ENCODE data around the gene SYTL4.

Gene SYTL4

DNA sequence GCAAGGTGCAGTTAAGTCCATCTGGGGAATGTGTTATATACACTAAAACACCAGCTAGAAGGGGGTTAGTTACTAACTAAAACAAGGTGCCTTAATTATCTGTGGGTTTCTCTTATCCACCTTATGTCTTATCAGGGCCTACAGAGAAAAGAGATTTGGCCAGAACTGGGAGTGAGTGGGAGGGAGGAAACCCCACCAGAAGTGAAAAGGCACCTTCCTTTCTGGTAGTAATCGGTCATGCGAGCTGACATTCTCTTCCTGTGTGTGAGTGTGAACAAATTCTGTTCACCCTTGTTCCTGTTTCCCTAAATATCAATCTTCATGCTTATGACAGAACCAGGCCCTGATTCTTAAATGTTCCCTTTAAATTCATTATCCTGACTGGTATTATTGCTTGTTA lies 44.4 kb downstream of the SYTL4 start:
- DNase-seq: no peak

DNA sequence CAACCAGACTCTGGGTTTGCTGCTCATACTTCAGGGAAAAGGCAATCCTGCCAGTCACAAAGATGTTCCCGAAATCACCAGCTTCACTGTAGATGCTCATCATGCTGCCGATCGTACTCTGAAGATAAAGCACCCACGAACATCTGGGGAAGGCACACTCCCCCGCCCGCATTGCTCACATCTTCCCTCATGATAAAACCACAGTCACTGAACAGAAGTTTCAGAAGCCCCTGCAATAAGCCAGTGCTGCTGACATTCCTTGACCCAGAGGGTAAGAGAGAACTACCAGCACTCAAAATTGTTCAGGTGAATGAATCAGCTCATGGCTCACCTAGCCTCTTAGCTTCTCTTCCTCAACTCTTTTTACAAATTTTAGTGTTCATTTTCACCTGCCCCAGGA lies 44.8 kb downstream of the SYTL4 start:
- DNase-seq: no peak

DNA sequence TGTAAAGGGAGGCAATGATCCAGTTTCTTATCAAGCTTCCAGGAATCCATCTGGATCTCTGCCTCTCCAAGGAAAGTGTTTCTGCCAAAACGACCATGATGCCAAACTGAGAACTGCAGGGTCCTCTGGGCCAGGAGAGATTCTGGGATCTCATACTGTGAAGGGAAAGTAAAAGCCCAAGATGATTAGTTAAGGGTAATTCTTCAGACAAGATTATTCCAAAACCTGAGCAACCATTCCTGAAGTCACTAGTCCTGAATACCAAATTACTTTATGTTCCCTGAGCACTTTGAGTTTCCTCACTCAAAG lies 46.0 kb downstream of the SYTL4 start:
- DNase-seq: no peak

DNA sequence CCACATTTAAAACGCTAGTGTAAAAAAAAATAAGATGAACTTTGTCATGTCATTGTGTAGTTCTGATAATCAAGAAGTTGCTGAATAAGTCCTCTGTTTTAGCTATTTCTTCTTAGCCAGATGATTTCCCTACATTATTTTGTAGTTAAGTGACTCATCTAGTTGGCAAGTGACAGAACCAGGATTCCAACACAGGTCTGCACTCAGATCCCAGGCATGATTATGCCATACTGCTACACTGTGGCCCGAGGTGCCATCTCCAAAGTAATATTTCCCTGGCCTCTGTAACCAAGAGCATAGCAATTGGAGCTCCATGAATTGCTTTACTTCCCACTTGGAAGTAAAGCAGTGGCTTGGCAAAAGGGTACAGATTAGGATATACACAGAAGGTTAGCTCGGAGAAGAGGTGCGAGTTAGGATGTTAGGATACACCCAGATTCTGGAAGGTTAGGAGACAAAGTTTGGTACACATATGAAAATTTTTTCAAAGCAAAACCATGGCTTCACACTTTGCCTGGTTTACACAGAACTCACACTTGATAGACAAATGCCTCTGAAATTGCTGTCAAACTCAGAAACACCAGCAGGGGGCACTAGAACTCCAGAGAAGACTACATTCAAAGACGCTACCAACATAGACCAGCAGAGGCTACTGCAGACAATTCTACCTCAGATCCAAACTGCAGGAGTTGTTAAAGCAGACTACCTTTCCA lies 46.5 kb downstream of the SYTL4 start:
- DNase-seq: peak; percentile 69

DNA sequence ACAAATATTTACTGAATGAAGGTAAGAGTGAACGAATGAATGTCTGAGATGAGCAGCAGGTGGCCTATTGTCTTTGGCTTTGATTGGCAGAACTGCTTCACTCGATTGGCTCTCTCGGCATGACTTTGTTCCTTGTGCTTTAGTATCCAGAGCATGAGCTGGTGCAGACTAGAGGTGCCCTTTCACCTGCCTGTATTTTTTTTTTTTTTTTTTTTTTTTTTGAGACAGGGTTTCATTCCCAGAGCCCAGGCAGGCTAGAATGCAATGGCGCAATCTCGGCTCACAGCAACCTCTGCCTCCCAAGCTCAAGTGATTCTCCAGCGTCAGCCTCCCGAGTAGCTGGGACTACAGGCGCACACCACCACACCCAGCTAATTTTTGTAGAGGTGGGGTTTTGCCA lies 49.0 kb downstream of the SYTL4 start:
- no peak for DNase-seq

DNA sequence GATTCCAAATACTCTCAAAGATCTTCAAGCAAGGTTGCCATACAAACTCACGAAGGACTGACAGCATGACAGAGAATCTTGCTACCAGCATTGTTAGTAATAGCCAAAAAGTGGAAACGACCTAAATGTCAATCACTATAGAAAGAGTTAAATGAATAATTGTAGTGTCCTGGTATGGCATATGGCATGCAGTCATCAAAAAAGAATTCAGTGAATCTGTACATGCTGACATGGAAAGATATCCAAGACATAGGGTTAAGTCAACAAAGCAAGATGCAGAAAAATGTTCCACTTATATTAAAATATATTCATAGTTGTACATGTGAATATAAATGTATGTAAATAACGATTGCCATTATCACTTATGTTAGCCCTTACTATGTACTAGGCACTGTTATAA lies 50.3 kb downstream of the SYTL4 start:
- no peak for DNase-seq

DNA sequence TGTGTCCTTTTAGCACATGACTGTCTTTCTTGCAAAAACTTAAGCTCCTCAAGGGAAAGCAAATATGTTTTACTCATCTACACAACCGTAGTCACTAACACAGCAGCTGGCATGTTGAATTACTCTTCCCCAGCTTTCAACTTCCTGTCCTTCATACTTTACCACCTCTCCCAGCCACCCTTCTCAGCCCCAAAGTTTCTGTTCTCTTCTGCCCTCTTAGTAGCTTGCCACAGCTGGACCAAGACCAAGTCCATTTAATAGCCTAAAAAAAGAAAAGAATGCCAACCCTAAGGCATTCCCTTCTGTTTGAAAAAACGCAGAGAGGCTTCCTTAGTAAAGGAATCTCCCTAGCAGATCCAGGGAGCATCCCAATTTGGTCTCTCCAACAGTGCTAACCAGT lies 51.2 kb downstream of the SYTL4 start:
- no peak for DNase-seq

DNA sequence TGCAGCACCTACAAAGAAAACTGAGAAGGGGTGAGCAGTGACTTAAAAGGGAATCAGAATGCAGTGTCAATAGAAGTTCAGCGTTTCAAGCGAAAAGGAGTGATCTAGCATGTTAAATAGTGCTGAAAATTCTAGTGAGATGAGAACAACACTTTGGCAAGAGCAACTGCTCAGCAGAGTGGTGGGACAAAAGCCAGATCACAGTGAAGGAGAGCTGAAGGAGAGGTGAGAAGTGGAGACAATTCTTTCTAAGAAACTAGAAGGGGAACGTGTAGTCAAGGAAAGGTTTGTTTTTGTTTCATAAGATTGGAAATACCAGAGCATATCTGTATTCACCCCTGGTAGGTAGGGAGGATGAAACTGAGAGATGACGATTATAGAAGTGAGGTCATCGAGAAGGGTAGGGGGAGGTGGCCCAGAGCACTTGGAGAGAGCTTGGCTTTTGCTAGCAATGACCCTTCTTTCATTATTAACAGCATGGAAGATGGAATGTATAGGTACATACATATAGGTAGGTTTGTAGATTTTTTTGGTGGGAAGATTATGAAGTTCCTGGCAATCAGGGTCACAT lies 54.2 kb downstream of the SYTL4 start:
- DNase-seq: no peak

DNA sequence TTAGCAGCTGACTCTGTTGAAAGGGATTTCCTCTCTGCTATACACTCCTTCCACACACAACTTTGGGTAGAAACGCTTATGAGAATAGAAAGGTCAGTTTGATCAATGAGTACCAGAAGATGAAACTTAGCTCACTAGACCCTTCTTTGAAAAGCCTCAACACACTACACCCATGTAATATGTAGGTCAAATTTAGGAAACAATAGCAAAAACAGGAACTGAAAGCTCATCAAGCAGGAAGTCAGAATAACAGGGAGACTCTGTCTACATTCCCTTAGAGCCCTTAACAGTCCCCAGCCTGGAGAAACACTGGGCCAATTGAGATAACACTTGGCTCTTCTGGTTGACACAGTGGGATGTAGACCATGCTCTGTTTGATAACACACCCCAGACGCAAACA lies 57.2 kb downstream of the SYTL4 start:
- no peak for DNase-seq

DNA sequence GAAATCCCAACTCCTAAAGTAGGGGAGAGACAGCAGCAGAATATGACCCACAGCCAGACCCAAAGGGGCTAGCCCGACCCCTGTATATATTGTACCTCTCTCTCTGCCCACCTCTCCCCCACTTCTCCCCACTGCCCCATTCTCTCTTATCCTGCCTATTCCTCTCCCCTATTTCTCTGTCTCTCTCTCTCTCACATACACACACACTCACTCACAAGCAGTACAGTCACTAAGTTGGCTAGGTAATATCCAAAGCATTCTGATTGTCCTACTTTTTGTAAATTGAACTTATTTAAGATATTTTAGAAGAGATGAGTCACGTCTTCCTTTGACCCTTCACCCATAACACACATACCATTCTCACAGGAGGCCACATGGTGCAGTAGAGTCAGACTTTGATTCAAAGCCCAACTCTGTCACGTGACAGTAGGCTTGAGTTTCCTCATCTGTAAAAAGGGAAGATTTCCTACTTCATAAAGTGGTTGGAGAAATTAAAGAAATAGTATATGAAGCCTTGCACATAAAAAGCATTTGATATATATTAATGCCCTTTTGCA lies 58.4 kb downstream of the SYTL4 start:
- no peak for DNase-seq

DNA sequence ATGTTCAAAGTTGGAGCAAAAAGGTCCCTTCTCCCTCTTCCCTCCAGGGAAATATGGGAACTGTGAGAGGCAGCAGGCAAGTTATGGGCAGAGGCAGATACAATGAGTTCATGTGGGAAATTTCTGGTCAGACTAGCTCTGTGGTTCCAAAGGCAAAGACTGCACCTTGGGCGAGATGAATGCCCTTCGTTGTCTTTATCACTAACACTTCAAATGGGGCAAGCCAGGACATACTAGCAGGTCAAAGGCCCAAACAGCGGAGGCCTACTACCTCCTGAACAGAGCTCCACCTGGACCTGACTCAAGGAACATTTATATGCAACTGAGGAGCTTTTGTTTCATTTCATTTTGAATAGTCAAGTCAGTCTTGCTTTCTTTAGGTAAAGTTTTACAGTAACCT lies 59.0 kb downstream of the SYTL4 start:
- DNase-seq: no peak

DNA sequence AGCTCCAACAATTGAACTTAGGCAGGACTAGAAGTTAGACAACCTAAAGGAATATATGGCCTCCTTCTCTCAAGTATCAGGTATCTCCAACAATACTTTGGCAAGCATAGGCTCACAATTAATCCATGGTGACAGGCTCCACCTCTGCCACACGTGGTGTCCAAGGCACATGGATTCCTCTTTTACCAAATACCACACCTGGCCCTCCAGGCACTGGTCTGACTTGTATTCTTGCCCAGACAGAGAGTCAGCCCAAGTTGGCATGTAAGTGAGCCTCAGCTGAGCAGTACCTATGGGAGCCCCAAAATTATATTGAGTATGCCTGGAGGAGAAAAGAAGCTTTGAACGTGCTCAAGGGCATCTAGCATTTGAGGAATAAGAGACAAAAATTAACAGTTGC lies 68.3 kb downstream of the SYTL4 start:
- no peak for DNase-seq

DNA sequence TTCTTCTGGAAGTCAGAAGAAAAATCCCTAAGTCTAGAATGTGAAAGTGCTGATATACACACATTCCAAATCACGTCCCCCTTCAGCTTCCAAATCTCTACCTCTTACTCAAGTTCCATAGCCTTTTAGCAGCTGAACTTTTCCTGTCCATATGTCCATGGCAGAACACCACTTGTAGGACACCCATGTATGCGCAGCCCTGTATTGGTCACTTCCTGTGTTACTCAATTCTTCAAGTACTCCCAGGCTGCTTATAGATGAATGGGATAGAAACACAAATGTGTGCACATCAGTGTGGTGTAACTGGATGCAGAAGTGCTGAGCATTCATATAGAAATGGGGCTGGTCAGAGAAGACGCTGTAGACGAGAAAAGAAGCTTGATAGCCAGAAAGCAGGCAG lies 69.1 kb downstream of the SYTL4 start:
- no peak for DNase-seq

DNA sequence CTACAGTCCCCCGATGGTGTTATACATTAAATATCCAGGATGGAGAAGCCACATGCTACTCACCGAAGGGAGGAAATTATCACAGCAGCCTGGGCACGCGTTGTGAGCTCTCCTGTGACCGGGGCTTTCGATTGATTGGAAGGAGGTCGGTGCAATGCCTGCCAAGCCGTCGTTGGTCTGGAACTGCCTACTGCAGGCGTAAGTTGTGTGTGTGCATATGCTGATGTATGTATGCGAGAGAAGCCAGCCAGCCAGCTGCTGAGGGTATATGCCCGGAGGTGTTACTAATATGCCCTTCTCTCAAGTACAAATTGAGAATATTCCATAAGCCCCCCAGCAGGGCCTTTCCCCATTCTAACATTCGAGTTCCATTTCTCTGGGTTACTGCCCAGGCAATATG lies 69.8 kb downstream of the SYTL4 start:
- DNase-seq: no peak

DNA sequence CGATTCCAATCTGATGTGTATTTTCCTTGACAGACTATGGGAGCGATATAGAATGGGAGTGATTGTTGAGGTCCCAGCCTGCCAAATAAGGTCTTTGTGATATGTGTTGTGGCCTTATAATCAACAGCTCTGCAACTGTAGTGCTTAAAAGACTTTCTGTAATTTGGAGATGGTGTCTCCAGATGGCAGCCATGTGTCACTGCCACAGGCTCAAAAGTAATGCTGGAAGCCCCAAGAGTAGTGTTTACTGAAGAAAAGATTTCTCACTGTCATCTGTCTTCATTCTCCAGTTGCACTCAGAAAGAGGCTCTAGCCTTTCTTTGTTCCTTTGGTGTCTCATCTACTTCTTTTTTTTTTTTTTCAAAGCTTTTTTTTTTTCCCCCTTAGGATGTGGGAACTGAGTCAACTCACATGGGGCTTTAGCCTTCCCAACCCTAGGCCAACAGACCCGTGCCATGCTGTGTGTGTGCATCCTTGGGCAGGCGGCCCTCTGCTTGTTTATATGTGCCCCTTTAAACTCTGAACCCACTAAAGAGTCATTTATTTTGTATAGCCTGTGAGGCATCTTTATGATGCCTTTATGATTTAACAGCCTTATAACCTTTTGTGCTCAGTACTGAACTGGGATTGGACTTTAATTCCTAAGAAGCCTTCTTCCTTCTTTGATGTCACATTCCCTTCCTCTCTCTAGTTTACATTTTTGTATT lies 72.3 kb downstream of the SYTL4 start:
- DNase-seq: no peak

DNA sequence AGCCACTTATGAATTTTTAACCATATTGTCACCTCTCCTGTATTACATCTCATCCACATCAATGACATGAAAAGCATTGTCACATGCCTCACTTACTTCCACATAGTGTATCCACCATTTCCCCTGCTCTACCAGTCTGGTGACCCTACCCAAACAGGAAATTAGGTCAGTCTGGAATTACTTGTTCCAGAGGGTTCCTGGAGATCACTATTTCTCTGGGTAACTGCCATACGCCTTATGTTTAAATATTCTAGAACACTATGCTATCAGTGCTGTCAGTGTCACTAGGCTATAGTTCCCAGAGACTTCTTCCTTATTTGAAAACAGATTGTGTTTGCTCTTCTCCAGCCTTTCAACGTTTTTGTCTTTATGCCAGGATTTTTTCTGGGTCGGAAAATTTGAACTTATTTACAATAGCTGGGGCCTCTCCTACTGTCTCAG lies 73.0 kb downstream of the SYTL4 start:
- DNase-seq: no peak

DNA sequence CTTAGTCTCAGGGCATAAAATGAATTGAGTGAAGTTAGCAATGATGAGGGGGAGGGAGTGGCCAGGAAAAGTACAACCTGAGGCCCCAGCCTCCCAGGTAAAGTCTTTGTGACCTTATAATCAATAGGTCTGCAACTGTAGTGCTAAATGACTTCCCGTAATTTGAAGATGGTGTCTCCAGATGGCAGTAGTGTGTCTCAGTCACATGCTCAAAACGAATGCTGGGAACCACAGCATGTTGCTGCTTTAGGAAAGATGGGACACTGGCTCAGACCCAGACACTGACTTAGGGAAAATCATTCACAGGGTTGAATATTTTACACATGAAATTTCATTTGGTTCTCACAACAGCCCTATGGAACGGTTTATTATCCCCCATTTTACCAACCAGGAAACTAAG lies 77.7 kb downstream of the SYTL4 start:
- no peak for DNase-seq

DNA sequence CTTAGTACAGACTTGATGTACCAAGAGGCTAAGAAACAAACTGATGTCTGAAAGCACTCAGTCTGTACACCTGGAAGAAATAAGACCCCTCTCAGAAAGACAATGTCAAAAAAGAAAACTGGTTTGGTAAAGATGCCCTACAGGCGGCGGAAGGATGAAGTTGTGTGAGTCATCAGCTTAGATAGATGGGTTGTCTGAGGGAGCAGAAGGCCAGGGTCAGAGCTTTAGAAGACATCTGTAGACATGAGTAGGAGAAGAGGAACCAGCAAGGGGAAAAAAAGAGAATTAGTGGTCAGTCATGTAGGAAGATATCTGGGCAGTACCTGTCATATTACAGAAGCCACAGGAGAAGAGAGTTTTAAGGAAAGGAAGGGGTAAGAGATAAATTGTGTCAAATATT lies 79.7 kb downstream of the SYTL4 start:
- no peak for DNase-seq

DNA sequence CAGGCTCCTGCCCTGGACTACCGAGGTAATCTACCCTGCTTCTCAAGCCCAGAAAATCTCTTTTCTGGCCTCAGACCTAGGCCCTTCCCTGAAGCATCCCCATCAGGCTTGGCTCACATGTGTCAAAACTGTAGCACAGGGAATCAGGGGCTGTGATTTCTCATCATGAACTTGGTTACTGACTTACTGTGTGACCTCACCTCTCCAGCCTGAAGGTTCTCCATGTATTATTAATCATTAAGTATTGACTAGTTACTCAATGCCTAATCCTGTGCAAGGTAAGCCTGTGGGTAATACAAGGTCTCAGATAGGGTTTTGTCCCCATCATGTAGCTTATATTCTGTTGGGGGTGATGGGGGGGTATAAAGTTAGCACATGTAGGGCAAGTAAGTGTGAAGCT lies 81.1 kb downstream of the SYTL4 start:
- DNase-seq: no peak

DNA sequence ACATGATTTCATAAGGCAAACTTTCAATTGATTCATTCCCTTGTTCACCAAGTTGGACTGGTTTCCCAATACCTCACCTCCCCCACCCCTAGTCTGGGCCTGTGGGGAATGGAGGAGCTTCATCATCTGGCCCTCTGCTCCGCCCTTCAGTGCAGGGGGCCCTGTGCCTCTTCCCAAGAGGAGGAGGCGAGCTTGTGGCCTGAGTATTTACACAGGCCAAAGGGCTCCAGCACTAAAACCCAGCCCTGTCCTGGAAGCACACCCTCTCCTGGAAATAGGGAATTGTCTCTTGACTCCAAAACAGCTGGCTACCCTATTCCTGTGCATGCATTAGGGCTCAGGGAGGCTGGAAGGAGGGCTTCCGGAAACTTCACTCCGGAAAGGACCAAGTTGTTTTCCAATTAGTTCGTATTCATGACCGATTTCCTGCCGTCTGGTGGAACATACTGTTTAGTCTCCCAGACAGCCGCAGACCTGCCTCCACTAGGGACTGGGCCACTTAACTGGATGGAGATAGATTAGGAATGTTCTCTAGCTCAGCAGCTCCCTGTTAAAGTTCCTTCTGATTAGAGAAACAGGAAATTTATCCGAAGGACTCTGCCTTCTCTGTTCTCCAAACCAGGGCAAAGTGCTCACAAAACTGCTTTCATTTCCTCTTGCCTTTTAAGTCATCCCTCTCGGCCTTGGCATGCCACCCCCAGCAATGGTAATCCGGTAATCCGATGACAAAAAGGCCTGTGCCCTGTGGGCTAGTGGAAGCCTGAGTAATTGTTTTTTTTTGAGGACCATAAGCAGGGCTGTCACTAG lies 82.2 kb downstream of the SYTL4 start:
- DNase-seq: no peak

DNA sequence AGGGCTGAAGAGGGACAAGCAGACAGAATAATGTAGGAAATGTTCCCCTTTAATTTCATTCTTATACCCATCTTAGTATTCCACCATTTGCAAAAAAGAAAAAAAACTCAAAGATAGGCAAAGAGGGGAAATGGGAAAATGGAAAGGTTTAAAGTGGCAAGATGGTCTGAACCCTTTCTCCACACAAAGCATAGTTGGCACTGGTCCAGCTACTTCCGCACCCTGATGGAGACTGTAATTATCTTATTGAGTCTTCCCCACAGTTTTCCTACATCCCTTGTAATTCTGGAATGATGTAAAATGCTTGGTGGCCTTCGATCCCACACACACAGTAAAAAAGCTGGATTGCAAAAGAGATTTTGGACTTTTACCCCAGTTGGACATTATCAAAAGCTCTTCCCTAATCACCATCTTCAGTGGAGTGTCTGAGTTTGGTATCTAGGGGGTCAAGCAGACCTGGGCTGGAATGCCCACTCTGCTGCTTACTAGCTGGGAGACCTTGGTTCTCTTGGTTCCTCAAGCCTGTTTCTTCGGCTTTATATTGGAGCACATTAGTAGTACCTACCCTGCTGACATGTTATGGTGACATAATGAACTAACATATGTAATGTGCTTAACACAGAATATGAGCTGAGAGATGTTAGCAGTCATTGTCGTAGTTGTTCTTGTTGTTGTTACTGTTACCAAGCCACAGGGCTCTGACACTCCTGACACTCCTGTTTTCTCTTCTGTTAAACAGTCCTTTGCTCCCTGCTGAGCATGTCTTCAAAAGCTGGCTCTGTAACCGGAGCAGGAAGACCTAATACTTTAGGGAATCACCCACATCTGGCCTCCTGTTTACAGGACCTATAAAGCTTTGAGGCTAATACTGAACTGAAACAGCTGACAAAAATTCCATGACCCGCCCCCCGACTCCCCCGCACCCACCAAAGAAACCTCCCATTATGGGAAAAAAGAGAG lies 83.2 kb downstream of the SYTL4 start:
- DNase-seq: no peak

DNA sequence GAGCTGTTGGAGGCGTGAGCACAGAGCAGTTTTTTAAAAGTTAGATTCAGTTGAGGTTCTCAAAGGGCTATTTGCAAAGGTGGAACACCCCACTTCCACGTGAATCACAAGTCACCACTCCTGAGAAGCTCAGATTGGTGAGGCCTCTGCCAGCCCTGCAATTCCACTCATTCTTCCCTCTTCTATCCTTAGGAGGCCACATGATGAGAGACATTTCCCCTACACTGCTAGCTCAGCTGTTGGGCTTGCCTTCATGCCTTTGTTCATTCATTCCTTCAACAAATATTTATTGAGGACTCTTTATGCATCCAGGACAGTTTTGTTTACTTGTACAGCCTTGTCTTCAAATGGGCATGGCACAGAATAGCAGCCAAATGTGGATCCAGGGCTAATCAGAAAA lies 84.2 kb downstream of the SYTL4 start:
- no peak for DNase-seq

Data from midbrain (tissue), 1 donor.